Lower leg skin (tissue), 4 donors: ENCODE measurements around the gene SERPINB10. TPM values are rescaled to one million over a fixed set of nuclear protein-coding genes. Genes with fewer than 3 reads are reported as not detected.

Experiments
- DNase-seq, 2 donors: peaks; one replicate each; pipeline ENCODE4 v3.0.0-alpha.2; 2019; ENCODE audit warnings: low spot score in 2 of 2
- H3K4me3 ChIP-seq: fragments of 200-600 bp; sonication (generic); 2 replicates; pipeline ENCODE4 v1.5.1; 2017; ENCODE audit warnings: mild to moderate bottlenecking, low read depth; ENCODE audit not compliant: poor library complexity, severe bottlenecking
- CTCF ChIP-seq, 3 donors: fragments of 450-650 bp; IDR thresholded peaks; one replicate each; pipeline ENCODE4 v1.5.1; 2016; ENCODE audit warnings: antibody characterized with exemption in 3 of 3, mild to moderate bottlenecking in 3 of 3, moderate library complexity in 2 of 3
- POLR2A ChIP-seq, 2 donors: fragments of 450-650 bp; IDR thresholded peaks; one replicate each; pipeline ENCODE4 v1.6.1; 2016 to 2017; ENCODE audit warnings: antibody characterized with exemption in 2 of 2, mild to moderate bottlenecking in 1 of 2, moderate library complexity in 1 of 2
- WGBS, 2 donors: methylation state at CpG; one replicate each; pipeline ENCODE4 v1.1.5; 2018; 5-methylcytosine and 5-hydroxymethylcytosine counted together
- intact Hi-C: fragments of 100-400 bp; cut with DNase I; formaldehyde crosslinking; loops from one replicate; pipeline ENCODE4 v1.15.0; 2023; ENCODE audit warnings: low total_unique reads
- total RNA-seq, 4 donors: library from RNA; depleted of rRNA; stranded (reverse); fragments of >200 nt; gene quantifications; one replicate each; pipeline ENCODE4 v1.1.0, GENCODE V29; 2016

The SERPINB10 gene
- total RNA-seq, 4 donors from 2014 or later, result 0.15 to 1.9 (median 0.68) TPM

- peak in 1 of 2 donors; percentile 52 for DNase-seq
- TF ChIP-seq CTCF (IDR thresholded peaks at IDR 0.05) (no peak), POLR2A (IDR thresholded peaks at IDR 0.05) (no peak)
- WGBS, 2 donors, result 4% methylated on average over 1 of the region's 1 CpG
- H3K4me3 ChIP-seq, result no peak overlapping the region
- intact Hi-C loops, result no loop called here
These were observed 19.1 kb upstream of the SERPINB10 start for GRCh38 chr18:63888470-63889190.

GRCh38 chr18:63889626-63890025 lies 18.1 kb upstream of the SERPINB10 start:
- H3K4me3 ChIP-seq, result no peak overlapping the region
- TF ChIP-seq CTCF (IDR thresholded peaks at IDR 0.05), result no peak
- TF ChIP-seq POLR2A (IDR thresholded peaks at IDR 0.05), result no peak
- WGBS, 2 donors, result 52% methylated on average over 2 of the region's 2 CpGs
- no peak for DNase-seq
- intact Hi-C loops, result no loop called here

- WGBS, 2 donors, result 58 to 60% methylated on average over 6 of the region's 6 CpGs
- TF ChIP-seq POLR2A (IDR thresholded peaks at IDR 0.05) (no peak), CTCF (IDR thresholded peaks at IDR 0.05) (no peak)
- intact Hi-C loops, result no loop called here
- DNase-seq, result no peak
- H3K4me3 ChIP-seq, result no peak overlapping the region
These were observed 17.4 kb upstream of the SERPINB10 start for GRCh38 chr18:63890237-63890949.

GRCh38 chr18:63890950-63891304 lies 16.8 kb upstream of the SERPINB10 start:
- TF ChIP-seq POLR2A (IDR thresholded peaks at IDR 0.05), result no peak
- intact Hi-C loops, result no loop called here
- H3K4me3 ChIP-seq, result no peak overlapping the region
- DNase-seq, result no peak
- 68 to 69% methylated on average over 5 of the region's 5 CpGs for WGBS, 2 donors

GRCh38 chr18:63892566-63892965 lies 15.2 kb upstream of the SERPINB10 start:
- WGBS, 2 donors, result 85 to 90% methylated on average over 4 of the region's 4 CpGs
- intact Hi-C loops, result no loop called here
- no peak overlapping the region for H3K4me3 ChIP-seq
- no peak for DNase-seq
- TF ChIP-seq POLR2A (IDR thresholded peaks at IDR 0.05) (no peak), CTCF (IDR thresholded peaks at IDR 0.05) (no peak)

GRCh38 chr18:63894106-63894772 lies 13.5 kb upstream of the SERPINB10 start:
- intact Hi-C loops, result no loop called here
- no peak for DNase-seq
- WGBS, 2 donors, result 72 to 76% methylated on average over 6 of the region's 6 CpGs
- no peak overlapping the region for H3K4me3 ChIP-seq
- no peak for TF ChIP-seq POLR2A (IDR thresholded peaks at IDR 0.05)
- no peak for TF ChIP-seq CTCF (IDR thresholded peaks at IDR 0.05)
